GM12878 (cell line): Measurements from ENCODE around the gene ZNF507. TPM values are rescaled to one million over a fixed set of nuclear protein-coding genes. Genes with fewer than 3 reads are reported as not detected.

Experiments used
- ATAC-seq: fragments of 200-7000 bp; cut with Tn5 transposase; 3 replicates; pipeline ENCODE4 v1.9.1; 2020; ENCODE audit warnings: mild to moderate bottlenecking, moderate library complexity
- BruUV-seq: library from RNA; stranded (reverse); fragments of 400-500 nt; replicated peaks from 2 replicates; lab custom pipeline; 2021; lab: Mats Ljungman, UMichigan
- CTCF ChIA-PET: fragments of 300-600 bp; sonication (Branson Sonifier 250); formaldehyde crosslinking; extraction: SDS; loops from one replicate; lab custom pipeline; 2021; ENCODE audit warnings: inconsistent platforms; lab: Yijun Ruan, JAX
- POLR2A ChIA-PET: fragments of 350-600 bp; formaldehyde crosslinking; extraction: SDS; loops from one replicate; lab custom pipeline; 2021; ENCODE audit warnings: inconsistent platforms; lab: Charles Lee
- RAD21 ChIA-PET: fragments of 300-600 bp; sonication (Branson Sonifier 250); formaldehyde crosslinking; loops from one replicate; lab custom pipeline; 2023; ENCODE audit warnings: antibody characterized with exemption; ENCODE audit not compliant: unreplicated experiment; lab: Charles Lee
- SMC1A ChIA-PET: fragments of 300-600 bp; sonication (Branson Sonifier 250); formaldehyde crosslinking; loops from one replicate; lab custom pipeline; 2023; ENCODE audit not compliant: unreplicated experiment, uncharacterized antibody; lab: Charles Lee
- DNase-seq: peaks from one replicate; pipeline ENCODE4 v3.0.0-alpha.2; 2011; ENCODE audit warnings: low read depth, low spot score
- FAIRE-seq: peaks from 3 replicates; lab custom pipeline; 2011; peaks lifted over from hg19 to GRCh38; lab: Jason Lieb, UNC
- H2AFZ ChIP-seq: 2 replicates; pipeline ENCODE4 v1.6.0; 2011; ENCODE audit warnings: low read depth, low read length, control low read depth; ENCODE audit not compliant: control insufficient read depth
- H3K27ac ChIP-seq: 2 replicates; pipeline ENCODE4 v1.5.1; 2011; ENCODE audit warnings: control low read depth; ENCODE audit not compliant: control insufficient read depth, insufficient read depth
- H3K27me3 ChIP-seq, 2 experiments: replicated peaks in 1 of 2; 2 replicates each; pipeline versions ENCODE4 v1.6.0 to v1.6.1; 2011; ENCODE audit warnings: low read length in 1 of 2; ENCODE audit not compliant: control insufficient read depth in 2 of 2, insufficient read depth in 2 of 2
- H3K36me3 ChIP-seq, 2 experiments: 2 replicates each; pipeline ENCODE4 v1.5.1; 2011; ENCODE audit warnings: low read length in 1 of 2; ENCODE audit not compliant: control insufficient read depth in 2 of 2, insufficient read depth in 2 of 2
- H3K4me1 ChIP-seq: 2 replicates; pipeline ENCODE4 v1.6.1; 2011; ENCODE audit warnings: mild to moderate bottlenecking, low read length, moderate library complexity, mixed read lengths; ENCODE audit not compliant: control insufficient read depth, insufficient read depth
- H3K4me2 ChIP-seq: 2 replicates; pipeline ENCODE4 v1.6.0; 2011; ENCODE audit warnings: control low read depth; ENCODE audit not compliant: control insufficient read depth, insufficient read depth
- H3K4me3 ChIP-seq: fragments of 200-600 bp; sonication (generic); 2 replicates; pipeline ENCODE4 v1.5.1; 2016
- H3K79me2 ChIP-seq: 2 replicates; pipeline ENCODE4 v1.6.0; 2011; ENCODE audit warnings: low read length; ENCODE audit not compliant: control insufficient read depth, insufficient read depth
- H3K9ac ChIP-seq: 2 replicates; pipeline ENCODE4 v1.8.0; 2011; ENCODE audit warnings: low read length, control low read depth, mixed read lengths; ENCODE audit not compliant: control insufficient read depth, insufficient read depth
- H3K9me3 ChIP-seq: replicated peaks from 3 replicates; pipeline ENCODE4 v1.5.1; 2011; ENCODE audit warnings: mild to moderate bottlenecking, low read length; ENCODE audit not compliant: control insufficient read depth, insufficient read depth
- H4K20me1 ChIP-seq: 2 replicates; pipeline ENCODE4 v1.6.0; 2011; ENCODE audit not compliant: control insufficient read depth, insufficient read depth
- BHLHE40 ChIP-seq, 2 experiments: fragments of 450-650 bp in 1 of 2; IDR thresholded peaks; 2 replicates each; pipeline ENCODE4 v1.6.1; 2011 to 2017; ENCODE audit warnings: low read depth in 2 of 2, borderline replicate concordance in 1 of 2, improper control_type of control experiment in 1 of 2, low read length in 1 of 2, mild to moderate bottlenecking in 1 of 2
- IKZF1 ChIP-seq: fragments of 450-650 bp; conservative IDR thresholded peaks from 2 replicates; pipeline ENCODE4 v1.6.1; 2017; ENCODE audit warnings: antibody characterized with exemption, mild to moderate bottlenecking
- MYC ChIP-seq: IDR thresholded peaks from 2 replicates; pipeline ENCODE4 v1.6.1; 2011; ENCODE audit warnings: mild to moderate bottlenecking, low read length, moderate library complexity, inconsistent platforms; ENCODE audit not compliant: insufficient read depth, insufficient replicate concordance, insufficient read length, severe bottlenecking
- REST ChIP-seq: IDR thresholded peaks from 2 replicates; pipeline ENCODE4 v1.6.1; 2012; ENCODE audit warnings: mild to moderate bottlenecking, low read depth, low read length
- WGBS: methylation state at CpG from one replicate; pipeline ENCODE4 v1.1.6; 2016; ENCODE audit warnings: low lambda C conversion rate; ENCODE audit not compliant: insufficient replicate concordance, insufficient coverage; ENCODE audit errors: missing lambda C conversion rate; 5-methylcytosine and 5-hydroxymethylcytosine counted together
- in situ Hi-C: fragments of 300-500 bp; cut with MboI; formaldehyde crosslinking; loops from 9 replicates; pipeline ENCODE4 v1.14.3; 2018; ENCODE audit warnings: mixed read lengths
- intact Hi-C: fragments of 100-400 bp; cut with micrococcal nuclease; formaldehyde crosslinking; loops from one replicate; pipeline ENCODE4 v1.14.2; 2022; ENCODE audit not compliant: unreplicated experiment
- polyA plus RNA-seq, 11 experiments: library from polyadenylated mRNA; depleted of rRNA in 4 of 11; unstranded in 6 of 11; stranded (reverse) in 5 of 11; fragments of >200 nt; fragmentation: Nextera tagmentation in 4 of 11; fragmentation: Illumina TruSeq in 1 of 11; extraction: Ambion mirVana in 4 of 11; extraction: Trizol in 1 of 11; gene quantifications; 1 replicate in 1 of 11; 2 replicates in 10 of 11; pipeline versions ENCODE4 v1.2.1 to v1.2.3, GENCODE V29; 2011 to 2016; ENCODE audit warnings: inconsistent platforms in 2 of 11, missing spikeins in 2 of 11, low read depth in 1 of 11
- total RNA-seq, 4 experiments: library from RNA; depleted of rRNA in 3 of 4; stranded (reverse); fragments of >200 nt in 3 of 4; fragmentation: Illumina TruSeq in 1 of 4; extraction: Trizol in 1 of 4; gene quantifications; 2 replicates each; pipeline versions ENCODE4 v1.2.1 to v1.2.3, GENCODE V29; 2013 to 2021

Gene ZNF507
- total and polyA plus RNA-seq, 10 of the 15 experiments (the other 5 are each of a cell fraction or from before 2014, with no cell fraction given), result 2.3 to 18.4 (median 10.1) TPM

- ATAC-seq, result no peak
- Histone ChIP-seq H4K20me1 (no peaks in the 10 kb centered on the region), H3K4me3 (no peak overlapping the region), H3K36me3 (no peaks in the 10 kb centered on the region), H3K9ac (no peak overlapping the region), H2AFZ (no peak overlapping the region), H3K27ac (no peak overlapping the region), H3K79me2 (no peaks in the 10 kb centered on the region), H3K4me1 (no peaks in the 10 kb centered on the region), H3K27me3 (no peaks in the 10 kb centered on the region), H3K9me3 (no peaks in the 10 kb centered on the region), H3K4me2 (no peak overlapping the region)
- RAD21 ChIA-PET, result no interaction called here
- in situ Hi-C loops, result no loop called here
- BruUV-seq, result no TSS peak
- whole genome bisulfite sequencing, result 43% methylated on average over 6 of the region's 6 CpGs
- TF ChIP-seq MYC (no peak), BHLHE40 (IDR thresholded peaks at IDR 0.05; ENCODE audit: borderline replicate concordance in 1 of 2, low read depth in 2 of 2, low read length in 1 of 2) (no peak), REST (0 out of 2 replicates have a peak, but pooled peaks have one; percentile 41), IKZF1 (no peak)
- FAIRE-seq, result no peak
- intact Hi-C loops, result no loop called here
- POLR2A ChIA-PET, result no interaction called here
- DNase-seq, result no peak
- CTCF ChIA-PET, result no interaction called here
- SMC1A ChIA-PET, result no interaction called here
These were observed 29.4 kb upstream of the ZNF507 start for GRCh38 chr19:32316034-32316433.
